ENCODE results near the gene LOC128125822.

Gene LOC128125822

DNA sequence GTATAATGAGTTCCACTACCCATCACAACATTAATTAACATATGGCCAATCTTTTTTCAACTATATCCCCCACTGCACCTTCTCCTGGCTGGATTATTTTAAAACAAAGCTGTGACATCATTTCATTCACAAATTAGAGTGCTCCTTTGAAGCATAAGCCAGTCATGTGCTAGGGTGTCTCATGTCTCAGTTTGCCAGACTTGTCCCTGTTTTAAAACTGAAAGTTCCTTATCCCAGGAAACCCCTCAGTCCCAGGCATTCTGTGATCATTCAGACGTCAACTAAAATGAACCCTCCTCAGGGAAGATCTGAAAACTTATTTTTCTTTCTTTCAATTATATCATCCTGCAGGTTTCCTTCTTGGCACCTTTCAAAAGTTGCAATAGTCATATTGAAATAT, 29.3 kb upstream of the LOC128125822 start:
- Histone ChIP-seq H3K4me3 (ENCODE audit: low read depth, low read length) (no peak overlapping the region), H3K27me3 (ENCODE audit: control insufficient read depth, insufficient read depth, low read length) (no peaks in the 10 kb centered on the region), H3K36me3 (ENCODE audit: control insufficient read depth, insufficient read depth, low read length) (no peaks in the 10 kb centered on the region)
- no peak for DNase-seq (ENCODE audit: low read depth)
- TF ChIP-seq, protein P1, sequence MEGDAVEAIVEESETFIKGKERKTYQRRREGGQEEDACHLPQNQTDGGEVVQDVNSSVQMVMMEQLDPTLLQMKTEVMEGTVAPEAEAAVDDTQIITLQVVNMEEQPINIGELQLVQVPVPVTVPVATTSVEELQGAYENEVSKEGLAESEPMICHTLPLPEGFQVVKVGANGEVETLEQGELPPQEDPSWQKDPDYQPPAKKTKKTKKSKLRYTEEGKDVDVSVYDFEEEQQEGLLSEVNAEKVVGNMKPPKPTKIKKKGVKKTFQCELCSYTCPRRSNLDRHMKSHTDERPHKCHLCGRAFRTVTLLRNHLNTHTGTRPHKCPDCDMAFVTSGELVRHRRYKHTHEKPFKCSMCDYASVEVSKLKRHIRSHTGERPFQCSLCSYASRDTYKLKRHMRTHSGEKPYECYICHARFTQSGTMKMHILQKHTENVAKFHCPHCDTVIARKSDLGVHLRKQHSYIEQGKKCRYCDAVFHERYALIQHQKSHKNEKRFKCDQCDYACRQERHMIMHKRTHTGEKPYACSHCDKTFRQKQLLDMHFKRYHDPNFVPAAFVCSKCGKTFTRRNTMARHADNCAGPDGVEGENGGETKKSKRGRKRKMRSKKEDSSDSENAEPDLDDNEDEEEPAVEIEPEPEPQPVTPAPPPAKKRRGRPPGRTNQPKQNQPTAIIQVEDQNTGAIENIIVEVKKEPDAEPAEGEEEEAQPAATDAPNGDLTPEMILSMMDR (IDR thresholded peaks at IDR 0.05; ENCODE audit: insufficient read depth, low read depth, low read length), result no peak
- POLR2A ChIA-PET, result no interaction called here
- CTCF ChIA-PET, result no interaction called here

DNA sequence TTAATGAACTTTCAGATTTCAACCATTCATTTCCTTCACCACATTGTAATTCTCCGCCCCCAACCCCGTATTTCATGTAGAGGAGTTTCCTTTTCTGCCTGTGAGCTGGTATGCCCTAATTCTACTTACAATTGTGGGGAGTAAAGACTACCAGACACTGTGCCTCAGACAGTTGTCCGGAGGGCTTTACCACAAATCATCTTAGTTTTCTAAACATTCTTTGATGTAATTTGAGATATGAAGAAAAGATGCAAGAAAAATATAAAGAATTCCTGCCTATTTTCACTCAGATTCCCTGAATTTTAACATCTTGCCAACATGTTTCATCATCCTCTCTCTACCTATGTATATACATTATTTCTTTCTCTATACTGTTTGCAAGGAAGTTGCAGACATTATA, 28.3 kb upstream of the LOC128125822 start:
- H3K27me3 ChIP-seq (ENCODE audit: control insufficient read depth, insufficient read depth, low read length), result no peaks in the 10 kb centered on the region
- no peaks in the 10 kb centered on the region for H3K36me3 ChIP-seq (ENCODE audit: control insufficient read depth, insufficient read depth, low read length)
- H3K4me3 ChIP-seq (ENCODE audit: low read depth, low read length), result no peak overlapping the region
- no peak for DNase-seq (ENCODE audit: low read depth)
- TF ChIP-seq, protein P1 (IDR thresholded peaks at IDR 0.05; ENCODE audit: insufficient read depth, low read depth, low read length), result no peak
- ChIA-PET CTCF (no interaction called here), POLR2A (no interaction called here)

DNA sequence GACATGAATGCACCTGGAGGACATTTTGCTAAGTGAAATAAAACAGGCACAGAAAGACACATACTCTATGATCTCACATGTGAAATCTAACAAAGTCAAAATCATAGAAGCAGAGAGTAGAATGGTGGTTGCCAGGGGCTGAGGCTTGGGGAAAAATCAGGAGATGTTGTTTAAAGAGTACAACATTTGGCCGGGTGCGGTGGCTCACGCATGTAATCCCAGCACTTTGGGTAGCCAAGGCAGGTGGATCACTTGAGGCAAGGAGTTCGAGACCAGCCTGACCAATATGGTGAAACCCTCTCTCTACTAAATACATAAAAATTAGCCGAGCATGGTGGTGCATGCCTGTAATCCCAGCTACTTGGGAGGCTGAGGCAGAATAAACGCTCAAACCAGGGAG, 26.0 kb upstream of the LOC128125822 start:
- ChIA-PET CTCF (no interaction called here), POLR2A (no interaction called here)
- no peak overlapping the region for H3K4me3 ChIP-seq (ENCODE audit: low read depth, low read length)
- TF ChIP-seq, protein P1 (IDR thresholded peaks at IDR 0.05; ENCODE audit: insufficient read depth, low read depth, low read length), result no peak
- no peaks in the 10 kb centered on the region for H3K36me3 ChIP-seq (ENCODE audit: control insufficient read depth, insufficient read depth, low read length)
- H3K27me3 ChIP-seq (ENCODE audit: control insufficient read depth, insufficient read depth, low read length), result no peaks in the 10 kb centered on the region
- no peak for DNase-seq (ENCODE audit: low read depth)

DNA sequence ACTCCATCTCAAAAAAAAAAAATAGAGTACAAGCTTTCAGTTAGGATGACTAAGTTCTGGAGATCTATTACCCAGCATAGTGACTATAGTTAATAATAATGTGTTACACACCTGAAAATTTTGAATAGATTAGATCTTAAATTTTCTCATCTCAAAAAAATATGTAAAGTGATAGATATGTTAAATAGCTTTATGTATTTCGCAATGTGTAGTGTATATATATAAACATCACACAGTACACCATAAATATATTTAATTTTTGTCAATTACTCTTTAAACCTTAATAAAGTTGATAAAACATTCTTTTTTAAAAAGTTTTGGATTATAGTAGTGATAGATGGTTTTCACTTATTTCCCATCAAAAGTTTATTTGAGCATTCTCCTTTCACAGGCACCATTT, 25.6 kb upstream of the LOC128125822 start:
- Histone ChIP-seq H3K4me3 (ENCODE audit: low read depth, low read length) (no peak overlapping the region), H3K27me3 (ENCODE audit: control insufficient read depth, insufficient read depth, low read length) (no peaks in the 10 kb centered on the region), H3K36me3 (ENCODE audit: control insufficient read depth, insufficient read depth, low read length) (no peaks in the 10 kb centered on the region)
- TF ChIP-seq, protein P1 (IDR thresholded peaks at IDR 0.05; ENCODE audit: insufficient read depth, low read depth, low read length), result no peak
- POLR2A ChIA-PET, result no interaction called here
- CTCF ChIA-PET, result no interaction called here
- no peak for DNase-seq (ENCODE audit: low read depth)

DNA sequence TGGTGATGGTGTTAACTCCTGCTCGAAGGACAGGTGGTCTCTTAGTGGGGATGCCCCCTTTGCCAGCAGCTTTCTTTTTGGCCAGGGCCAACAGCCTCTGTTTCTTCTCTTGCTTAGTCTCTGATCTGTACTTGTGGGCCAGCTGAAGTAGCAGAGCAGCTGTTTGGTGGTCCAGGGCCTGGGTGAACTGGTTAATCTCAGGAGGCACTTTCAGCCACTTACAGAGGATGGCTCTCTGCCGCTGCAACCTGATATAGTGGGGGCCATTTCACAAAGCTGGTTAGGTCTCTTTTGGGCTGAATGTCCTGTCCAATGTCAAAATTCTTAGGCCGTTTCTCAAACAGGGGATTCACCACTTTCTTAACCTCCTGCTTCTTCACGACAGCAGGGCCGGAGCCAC, 23.2 kb upstream of the LOC128125822 start:
- no peak overlapping the region for H3K4me3 ChIP-seq (ENCODE audit: low read depth, low read length)
- ChIA-PET CTCF (interaction anchor here (1.5 kb wide), 1 partner anchor 17 kb away, joined by 3 read pairs; no protein-coding TSS in a partner anchor), POLR2A (no interaction called here)
- no peaks in the 10 kb centered on the region for H3K27me3 ChIP-seq (ENCODE audit: control insufficient read depth, insufficient read depth, low read length)
- no peak for DNase-seq (ENCODE audit: low read depth)
- no peaks in the 10 kb centered on the region for H3K36me3 ChIP-seq (ENCODE audit: control insufficient read depth, insufficient read depth, low read length)
- TF ChIP-seq, protein P1 (IDR thresholded peaks at IDR 0.05; ENCODE audit: insufficient read depth, low read depth, low read length), result no peak

Measured in BJ (cell line).